Muscle layer of duodenum (tissue), 2 donors: ENCODE data around the gene HMX1.

Source experiments
- H3K27ac ChIP-seq: one replicate; pipeline ENCODE4 v1.7.0; 2013; ENCODE audit warnings: mild to moderate bottlenecking, low read length
- H3K27me3 ChIP-seq: one replicate; pipeline ENCODE4 v1.7.0; 2013; ENCODE audit warnings: low read depth, mild to moderate bottlenecking, control low read depth, low read length
- H3K36me3 ChIP-seq, 2 donors: one replicate each; pipeline ENCODE4 v1.7.0; 2013; ENCODE audit warnings: low read length in 2 of 2, control low read depth in 1 of 2, mild to moderate bottlenecking in 1 of 2; ENCODE audit not compliant: insufficient read depth in 2 of 2, control insufficient read depth in 1 of 2
- H3K4me1 ChIP-seq, 2 donors: one replicate each; pipeline ENCODE4 v1.7.0; 2013; ENCODE audit warnings: low read length in 2 of 2, mild to moderate bottlenecking in 2 of 2, control low read depth in 1 of 2, moderate library complexity in 1 of 2; ENCODE audit not compliant: insufficient read depth in 2 of 2, control insufficient read depth in 1 of 2
- H3K4me3 ChIP-seq, 2 donors: one replicate each; pipeline ENCODE4 v1.7.0; 2013; ENCODE audit warnings: low read length in 2 of 2, low read depth in 1 of 2, mild to moderate bottlenecking in 1 of 2
- H3K9me3 ChIP-seq, 2 donors: one replicate each; pipeline ENCODE4 v1.7.0; 2013; ENCODE audit warnings: low read length in 2 of 2, control low read depth in 1 of 2, mild to moderate bottlenecking in 1 of 2; ENCODE audit not compliant: control insufficient read depth in 1 of 2
- donor health status: healthy.

The HMX1 gene

GRCh38 chr4:8831221-8832112 is 40.2 kb downstream of the HMX1 start:
- H3K4me3 ChIP-seq, result no peak overlapping the region
- H3K4me1 ChIP-seq, result no peaks in the 10 kb centered on the region
- peaks cover 0 to 3% of the 10 kb centered on the region in 2 donors for H3K9me3 ChIP-seq
- H3K36me3 ChIP-seq, result no peaks in the 10 kb centered on the region
- H3K27ac ChIP-seq, result no peak overlapping the region
- H3K27me3 ChIP-seq, result no peaks in the 10 kb centered on the region

GRCh38 chr4:8830611-8831200 is 40.9 kb downstream of the HMX1 start:
- Histone ChIP-seq H3K27me3 (no peaks in the 10 kb centered on the region), H3K4me1 (no peaks in the 10 kb centered on the region), H3K4me3 (no peak overlapping the region), H3K9me3 (peaks cover 0 to 3% of the 10 kb centered on the region in 2 donors), H3K27ac (no peak overlapping the region), H3K36me3 (no peaks in the 10 kb centered on the region)

- no peaks in the 10 kb centered on the region for H3K4me1 ChIP-seq
- no peak overlapping the region for H3K27ac ChIP-seq
- no peaks in the 10 kb centered on the region for H3K27me3 ChIP-seq
- no peaks in the 10 kb centered on the region for H3K36me3 ChIP-seq
- no peak overlapping the region for H3K4me3 ChIP-seq
- H3K9me3 ChIP-seq, result peaks cover 0 to 3% of the 10 kb centered on the region in 2 donors
Observed at GRCh38 chr4:8830056-8830455, 41.6 kb downstream of the HMX1 start.

GRCh38 chr4:8829584-8829983 is 42.1 kb downstream of the HMX1 start:
- Histone ChIP-seq H3K4me3 (no peak overlapping the region), H3K4me1 (no peaks in the 10 kb centered on the region), H3K36me3 (no peaks in the 10 kb centered on the region), H3K27me3 (no peaks in the 10 kb centered on the region), H3K27ac (no peak overlapping the region), H3K9me3 (peaks cover 0 to 3% of the 10 kb centered on the region in 2 donors)

- H3K4me3 ChIP-seq, result no peak overlapping the region
- H3K27me3 ChIP-seq, result no peaks in the 10 kb centered on the region
- no peaks in the 10 kb centered on the region for H3K4me1 ChIP-seq
- H3K36me3 ChIP-seq, result no peaks in the 10 kb centered on the region
- no peak overlapping the region for H3K27ac ChIP-seq
- peaks cover 0 to 3% of the 10 kb centered on the region in 2 donors for H3K9me3 ChIP-seq
Observed at GRCh38 chr4:8828869-8829268, 42.8 kb downstream of the HMX1 start.

GRCh38 chr4:8821151-8821950 is 50.3 kb downstream of the HMX1 start:
- H3K36me3 ChIP-seq, result no peaks in the 10 kb centered on the region
- H3K4me1 ChIP-seq, result no peaks in the 10 kb centered on the region
- no peaks in the 10 kb centered on the region for H3K9me3 ChIP-seq
- H3K27me3 ChIP-seq, result no peaks in the 10 kb centered on the region
- H3K27ac ChIP-seq, result no peak overlapping the region
- H3K4me3 ChIP-seq, result no peak overlapping the region

- no peak overlapping the region for H3K4me3 ChIP-seq
- H3K4me1 ChIP-seq, result no peaks in the 10 kb centered on the region
- no peaks in the 10 kb centered on the region for H3K36me3 ChIP-seq
- no peaks in the 10 kb centered on the region for H3K27me3 ChIP-seq
- H3K27ac ChIP-seq, result no peak overlapping the region
- H3K9me3 ChIP-seq, result no peaks in the 10 kb centered on the region
Observed at GRCh38 chr4:8820178-8821102, 51.2 kb downstream of the HMX1 start.

GRCh38 chr4:8819473-8820177 is 52.0 kb downstream of the HMX1 start:
- Histone ChIP-seq H3K27me3 (no peaks in the 10 kb centered on the region), H3K4me1 (no peaks in the 10 kb centered on the region), H3K9me3 (no peaks in the 10 kb centered on the region), H3K4me3 (no peak overlapping the region), H3K36me3 (no peaks in the 10 kb centered on the region), H3K27ac (no peak overlapping the region)

- no peak overlapping the region for H3K27ac ChIP-seq
- no peaks in the 10 kb centered on the region for H3K4me1 ChIP-seq
- H3K27me3 ChIP-seq, result no peaks in the 10 kb centered on the region
Observed at GRCh38 chr4:8819019-8819418, 52.6 kb downstream of the HMX1 start.

GRCh38 chr4:8818063-8818881 is 53.4 kb downstream of the HMX1 start:
- Histone ChIP-seq H3K4me3 (no peak overlapping the region), H3K27ac (no peak overlapping the region), H3K4me1 (no peaks in the 10 kb centered on the region), H3K27me3 (no peaks in the 10 kb centered on the region), H3K9me3 (no peaks in the 10 kb centered on the region), H3K36me3 (no peaks in the 10 kb centered on the region)

More at GRCh38 chr4:8819019-8819418, 52.6 kb downstream of the HMX1 start:
- Histone ChIP-seq H3K9me3 (no peaks in the 10 kb centered on the region), H3K4me3 (no peak overlapping the region), H3K36me3 (no peaks in the 10 kb centered on the region)
